Heart left ventricle (tissue), 13 donors: Measurements from ENCODE around the gene CKAP5.

Experiments used
- POLR2A ChIP-seq, 2 donors: fragments of 450-650 bp; IDR thresholded peaks; one replicate each; pipeline ENCODE4 v1.6.1; 2017; ENCODE audit warnings: antibody characterized with exemption in 2 of 2, mild to moderate bottlenecking in 2 of 2, moderate library complexity in 2 of 2
- TF ChIP-seq, protein P1 (sequence below), 12 donors: fragments of 200-600 bp; sonication (generic) in 4 of 12; IDR thresholded peaks; one replicate each; pipeline versions ENCODE4 v1.5.0 to v1.8.0; 2018 to 2022; ENCODE audit warnings: antibody characterized with exemption in 12 of 12, mild to moderate bottlenecking in 5 of 12
- donor health status: ischemic (EF 13 %, LVEDD 7.1; RV severe dilation, severe dysfunction).
- donor health status: DM: no; HTN: yes; CAD: no.
- donor health status: DM: no; HTN: no; CAD: no.
- donor health status: ischemic (EF 25% LVEDD 6.9; RV normal size, moderate dysfunction).
- donor health status: ischemic (EF 25% LVEDD 5.7; RV mildly dilated, moderate dysfunction).
- donor health status: ischemic (EF 35%, LVEDD 5.7; RV mildly dilated, moderate dysfunction).
- donor health status: nonischemic (EF 11% LVEDD 7.7; RV severe dilation, severe dysfunction).
- donor health status: DM: yes; HTN: yes; CAD: no.
- donor health status: PGD.
- donor health status: ischemic (EF 29% LVEDD 5.4; RV normal size, mild dysfunction).
- donor health status: nonischemic (EF 23%, LVEDD 6.1; RV moderate dilation, normal function).

DNA sequence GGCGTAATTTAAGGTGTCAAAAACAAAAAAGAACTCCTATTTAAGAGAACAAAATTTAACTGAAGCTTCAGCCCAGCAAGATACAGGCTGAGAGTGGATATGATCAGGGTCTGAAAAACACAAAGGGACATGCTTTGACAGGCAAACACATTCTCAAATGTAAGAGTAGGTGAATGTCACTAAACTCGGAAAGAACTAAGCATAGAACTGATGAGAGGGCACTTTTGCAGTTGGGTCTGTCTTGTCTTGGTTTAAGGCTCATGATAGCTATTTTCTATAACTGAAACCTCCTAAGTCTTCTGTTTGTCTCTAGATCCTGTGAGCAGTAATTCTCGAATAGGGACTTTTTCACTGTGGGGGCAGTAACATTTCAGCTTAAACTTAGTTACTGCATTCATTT, 100.1 kb downstream of the CKAP5 start:
- TF ChIP-seq POLR2A (IDR thresholded peaks at IDR 0.05): no peak
- TF ChIP-seq, protein P1, sequence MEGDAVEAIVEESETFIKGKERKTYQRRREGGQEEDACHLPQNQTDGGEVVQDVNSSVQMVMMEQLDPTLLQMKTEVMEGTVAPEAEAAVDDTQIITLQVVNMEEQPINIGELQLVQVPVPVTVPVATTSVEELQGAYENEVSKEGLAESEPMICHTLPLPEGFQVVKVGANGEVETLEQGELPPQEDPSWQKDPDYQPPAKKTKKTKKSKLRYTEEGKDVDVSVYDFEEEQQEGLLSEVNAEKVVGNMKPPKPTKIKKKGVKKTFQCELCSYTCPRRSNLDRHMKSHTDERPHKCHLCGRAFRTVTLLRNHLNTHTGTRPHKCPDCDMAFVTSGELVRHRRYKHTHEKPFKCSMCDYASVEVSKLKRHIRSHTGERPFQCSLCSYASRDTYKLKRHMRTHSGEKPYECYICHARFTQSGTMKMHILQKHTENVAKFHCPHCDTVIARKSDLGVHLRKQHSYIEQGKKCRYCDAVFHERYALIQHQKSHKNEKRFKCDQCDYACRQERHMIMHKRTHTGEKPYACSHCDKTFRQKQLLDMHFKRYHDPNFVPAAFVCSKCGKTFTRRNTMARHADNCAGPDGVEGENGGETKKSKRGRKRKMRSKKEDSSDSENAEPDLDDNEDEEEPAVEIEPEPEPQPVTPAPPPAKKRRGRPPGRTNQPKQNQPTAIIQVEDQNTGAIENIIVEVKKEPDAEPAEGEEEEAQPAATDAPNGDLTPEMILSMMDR (IDR thresholded peaks at IDR 0.05): no peak
